ENCODE data around the gene ZMAT5. TPM values are rescaled to one million over a fixed set of nuclear protein-coding genes. Genes with fewer than 3 reads are reported as not detected.

The ZMAT5 gene
- polyA plus RNA-seq, 1 donor (not counting 4 experiments of a cell fraction or from before 2014, with no cell fraction given): 11.1 TPM

GRCh38 chr22:29758959-29759358 lies 7.8 kb downstream of the ZMAT5 start:
- no peaks in the 10 kb centered on the region for H3K36me3 ChIP-seq (ENCODE audit: control insufficient read depth in 2 of 2, extremely low read depth in 1 of 2, insufficient read depth in 2 of 2, low read length in 2 of 2)
- dilution Hi-C loops (cut with MboI; ENCODE audit: extremely low pct_ligation_motif_present, low sequenced_read_pairs): no loop called here
- H3K4me2 ChIP-seq (ENCODE audit: control insufficient read depth, extremely low read depth, insufficient read depth, low read depth, low read length): no peak overlapping the region
- no peak for DNase-seq (ENCODE audit: low read depth, low spot score)
- H3K4me3 ChIP-seq (ENCODE audit: control insufficient read depth in 2 of 3, extremely low read depth in 1 of 3, insufficient read depth in 2 of 3, low read depth in 1 of 3, low read length in 3 of 3): no peak overlapping the region
- no peaks in the 10 kb centered on the region for H4K20me1 ChIP-seq (ENCODE audit: control insufficient read depth, extremely low read depth, insufficient read depth, low read length)
- H3K4me1 ChIP-seq (ENCODE audit: control insufficient read depth, extremely low read depth, insufficient read depth, low read length): no peaks in the 10 kb centered on the region
- H3K27me3 ChIP-seq (ENCODE audit: control insufficient read depth, extremely low read depth, insufficient read depth, low read length): no peaks in the 10 kb centered on the region
- H2AFZ ChIP-seq (ENCODE audit: control insufficient read depth, low read length): no peak overlapping the region
- no peak for FAIRE-seq
- no peak overlapping the region for H3K9ac ChIP-seq (ENCODE audit: control insufficient read depth, extremely low read depth, insufficient read depth, low read length)
- no peak overlapping the region for H3K27ac ChIP-seq (ENCODE audit: control insufficient read depth, insufficient read depth, low read length)
- no peak for TF ChIP-seq CTCF (optimal IDR thresholded peaks at IDR 0.05 in 1 of 3, IDR thresholded peaks at IDR 0.05 in 1 of 3, conservative IDR thresholded peaks at IDR 0.05 in 1 of 3; ENCODE audit: extremely low read depth in 1 of 3, insufficient read depth in 2 of 3, low read length in 3 of 3)
- no peaks in the 10 kb centered on the region for H3K9me1 ChIP-seq (ENCODE audit: control insufficient read depth, extremely low read depth, insufficient read depth, low read length)
- H3K79me2 ChIP-seq (ENCODE audit: control insufficient read depth, insufficient read depth, low read length): no peaks in the 10 kb centered on the region
- no peaks in the 10 kb centered on the region for H3K9me3 ChIP-seq (ENCODE audit: control insufficient read depth, low read depth, low read length)

- no peaks in the 10 kb centered on the region for H4K20me1 ChIP-seq (ENCODE audit: control insufficient read depth, extremely low read depth, insufficient read depth, low read length)
- FAIRE-seq: no peak
Observed at GRCh38 chr22:29758068-29758622, 8.7 kb downstream of the ZMAT5 start.

More at GRCh38 chr22:29758068-29758622, 8.7 kb downstream of the ZMAT5 start:
- Histone ChIP-seq H3K27me3 (ENCODE audit: control insufficient read depth, extremely low read depth, insufficient read depth, low read length) (no peaks in the 10 kb centered on the region), H3K4me1 (ENCODE audit: control insufficient read depth, extremely low read depth, insufficient read depth, low read length) (no peaks in the 10 kb centered on the region), H3K4me2 (ENCODE audit: control insufficient read depth, extremely low read depth, insufficient read depth, low read depth, low read length) (no peak overlapping the region), H3K4me3 (ENCODE audit: control insufficient read depth in 2 of 3, extremely low read depth in 1 of 3, insufficient read depth in 2 of 3, low read depth in 1 of 3, low read length in 3 of 3) (no peak overlapping the region), H3K9me3 (ENCODE audit: control insufficient read depth, low read depth, low read length) (no peaks in the 10 kb centered on the region), H3K9ac (ENCODE audit: control insufficient read depth, extremely low read depth, insufficient read depth, low read length) (no peak overlapping the region), H3K9me1 (ENCODE audit: control insufficient read depth, extremely low read depth, insufficient read depth, low read length) (no peaks in the 10 kb centered on the region), H3K36me3 (ENCODE audit: control insufficient read depth in 2 of 2, extremely low read depth in 1 of 2, insufficient read depth in 2 of 2, low read length in 2 of 2) (no peaks in the 10 kb centered on the region), H3K79me2 (ENCODE audit: control insufficient read depth, insufficient read depth, low read length) (no peaks in the 10 kb centered on the region), H2AFZ (ENCODE audit: control insufficient read depth, low read length) (no peak overlapping the region), H3K27ac (ENCODE audit: control insufficient read depth, insufficient read depth, low read length) (no peak overlapping the region)
- TF ChIP-seq EZH2 (IDR thresholded peaks at IDR 0.05; ENCODE audit: low read length): no peak
- no peak for TF ChIP-seq CTCF (optimal IDR thresholded peaks at IDR 0.05 in 1 of 3, IDR thresholded peaks at IDR 0.05 in 1 of 3, conservative IDR thresholded peaks at IDR 0.05 in 1 of 3; ENCODE audit: extremely low read depth in 1 of 3, insufficient read depth in 2 of 3, low read length in 3 of 3)
- dilution Hi-C loops (cut with MboI; ENCODE audit: extremely low pct_ligation_motif_present, low sequenced_read_pairs): no loop called here
- DNase-seq (ENCODE audit: low read depth, low spot score): no peak
